ENCODE results near the gene HJURP.

Gene HJURP

DNA sequence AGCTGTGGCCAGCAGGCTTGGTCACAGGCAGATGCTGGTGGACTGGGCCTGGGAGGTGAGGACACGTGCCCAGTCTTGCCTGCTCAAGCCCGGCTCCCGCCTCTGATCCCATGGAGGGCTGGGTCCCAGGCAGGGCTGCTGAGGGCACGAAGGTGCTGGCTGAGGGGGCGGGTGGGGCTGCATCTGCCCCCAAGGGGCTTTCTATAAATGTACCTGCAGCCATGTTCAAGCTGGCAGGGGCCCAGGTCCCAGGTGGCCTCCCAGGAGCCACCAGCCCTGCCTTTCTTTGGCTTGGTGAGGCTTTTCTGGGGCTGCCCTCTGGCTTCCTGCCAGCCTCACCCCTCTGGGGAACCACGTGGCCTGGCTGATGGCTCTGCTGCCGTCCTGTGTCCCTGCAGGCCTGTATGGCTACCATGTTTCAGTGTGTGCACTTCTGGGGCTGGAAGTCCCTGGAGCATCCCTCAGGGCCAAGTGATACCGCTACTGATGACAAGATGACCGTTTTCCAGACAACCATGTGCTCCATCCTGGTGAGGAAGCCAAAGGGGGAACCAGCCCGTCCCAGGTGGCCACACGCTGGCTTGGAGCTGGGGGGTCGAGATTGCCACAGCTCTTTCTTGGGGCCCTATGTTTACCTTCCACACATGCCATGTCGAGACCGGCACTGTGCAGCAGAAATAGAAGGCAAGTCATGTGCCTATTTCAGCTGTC is 23.2 kb downstream of the HJURP start:
- DNase-seq (ENCODE audit: low spot score) = no peak

DNA sequence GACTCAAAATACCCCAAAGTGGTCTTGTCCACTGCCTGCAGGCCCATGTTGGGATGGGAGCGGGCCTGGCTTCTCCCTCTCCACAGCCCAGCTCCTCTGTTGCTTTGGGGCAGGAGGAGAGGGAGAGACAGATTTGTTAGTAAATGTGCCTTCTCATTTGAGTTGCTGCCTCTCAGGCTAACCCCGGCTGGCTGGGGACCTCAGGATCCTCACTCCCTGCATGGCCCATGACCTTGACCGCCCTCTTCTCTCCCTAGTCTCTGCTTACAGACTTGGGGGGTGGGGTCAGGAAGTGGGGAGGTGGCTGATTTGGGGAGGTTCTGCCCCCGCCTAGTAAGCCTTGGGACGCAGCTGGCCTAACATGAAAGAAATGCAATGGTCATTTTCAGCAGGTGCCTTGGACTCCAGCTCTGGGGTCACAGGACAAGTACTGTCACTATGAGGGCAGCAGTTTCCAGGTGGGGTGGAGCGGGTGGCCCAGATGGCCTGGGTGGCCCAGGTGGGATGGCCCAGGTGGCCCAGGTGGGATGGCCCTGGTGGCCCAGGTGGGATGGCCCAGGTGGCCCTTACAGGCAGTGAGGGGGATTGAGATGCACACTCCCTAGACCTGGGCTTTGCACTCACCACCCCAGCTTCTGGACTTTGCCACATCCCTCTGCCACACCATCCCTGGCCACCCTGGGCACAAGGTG is 24.1 kb downstream of the HJURP start:
- DNase-seq (ENCODE audit: low spot score) = no peak

DNA sequence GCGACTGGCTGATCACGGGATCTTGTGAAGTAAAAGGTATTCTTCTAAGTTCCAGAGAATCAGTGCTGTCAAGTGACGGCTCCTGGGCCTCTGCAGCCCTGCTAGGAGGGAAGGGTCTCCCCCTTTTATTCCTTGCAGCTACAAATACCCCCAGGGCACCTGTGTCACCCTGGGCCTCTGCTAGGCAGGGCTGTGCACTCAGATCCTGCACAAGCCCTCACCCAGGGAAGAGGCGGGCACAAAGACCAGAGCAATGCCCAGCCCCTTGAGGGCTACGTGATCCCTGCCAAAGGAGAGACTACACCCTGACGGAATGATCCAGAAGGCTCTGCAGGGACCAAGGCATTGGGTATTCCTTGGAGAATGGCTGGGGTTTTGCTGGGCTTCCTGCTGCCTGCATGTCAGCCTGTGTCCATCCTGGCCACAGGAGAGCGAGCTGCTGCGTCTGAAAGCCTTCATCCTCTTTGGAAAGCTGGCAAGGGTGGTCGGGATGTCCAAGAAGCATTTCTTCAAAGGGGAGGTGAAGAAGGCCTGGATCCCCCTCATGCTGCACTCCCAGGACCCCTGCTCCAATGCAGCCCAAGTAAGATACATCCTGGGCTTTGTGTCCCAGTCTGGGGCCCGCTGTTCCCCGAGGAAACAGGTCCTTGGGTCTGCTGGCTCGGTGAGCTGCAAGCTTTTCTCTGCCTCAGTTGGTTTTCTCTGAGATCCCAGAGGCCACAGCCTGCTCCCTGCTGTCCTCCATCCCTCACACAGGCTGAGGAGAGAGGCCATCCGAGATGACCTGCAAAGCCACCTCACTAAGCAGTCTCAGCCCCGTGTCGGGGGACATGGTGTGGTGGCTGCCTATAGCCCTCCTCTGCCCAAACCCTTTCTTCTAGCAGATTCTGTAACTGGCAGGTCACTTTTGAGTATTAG is 24.9 kb downstream of the HJURP start:
- DNase-seq (ENCODE audit: low spot score) = no peak

DNA sequence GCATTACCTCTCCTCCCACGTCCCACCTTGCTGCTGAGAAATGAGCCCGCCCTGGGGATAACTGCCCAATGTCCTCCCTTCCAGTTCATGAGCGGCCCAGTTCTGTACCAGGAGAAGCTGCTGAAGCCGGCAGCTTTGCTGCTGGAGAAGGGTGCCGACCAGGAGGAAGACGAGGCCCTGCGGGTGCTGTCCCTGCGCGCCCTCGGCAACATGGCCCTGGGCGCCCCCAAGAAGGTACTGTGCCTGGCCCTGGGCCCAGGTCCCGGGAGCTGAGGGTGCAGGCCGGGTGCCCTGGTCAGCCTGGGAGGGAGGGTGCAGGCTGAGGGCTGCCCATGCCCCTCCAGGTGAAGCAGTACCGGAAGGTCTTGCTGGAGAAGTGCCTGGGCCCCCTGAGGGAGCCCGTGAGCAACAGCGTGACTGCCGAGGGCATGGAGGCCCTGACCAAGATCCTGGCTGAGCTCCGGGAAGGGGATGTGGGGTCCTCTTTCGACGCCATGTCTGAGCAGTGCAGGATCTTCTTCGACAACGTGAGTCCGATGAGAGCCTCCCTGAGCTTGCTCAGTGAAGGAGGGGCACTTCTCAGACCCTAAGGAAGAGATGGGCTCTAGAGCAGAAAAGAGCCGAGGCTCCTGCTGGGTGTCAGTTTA is 25.7 kb downstream of the HJURP start:
- no peak for DNase-seq (ENCODE audit: low spot score)

DNA sequence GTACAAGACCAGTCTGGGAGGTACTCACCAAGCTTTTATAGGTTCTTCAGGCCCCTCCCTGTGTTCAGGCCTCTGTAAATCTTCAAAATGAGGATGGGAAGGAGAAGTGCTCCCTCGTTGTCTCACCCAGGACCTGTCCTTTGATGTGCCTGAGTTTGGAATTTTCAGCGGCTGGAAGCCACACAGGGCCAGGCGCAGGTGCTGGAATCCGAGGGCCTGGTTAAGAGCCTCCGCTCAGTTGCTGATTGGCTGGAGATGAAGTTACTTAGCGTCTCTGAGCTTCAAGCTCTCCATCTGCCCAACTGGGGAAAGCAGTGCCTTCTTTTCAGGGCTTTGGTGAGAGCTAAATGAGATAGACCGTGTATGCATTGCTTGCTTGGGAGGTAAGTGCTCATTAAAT is 30.0 kb downstream of the HJURP start:
- DNase-seq (ENCODE audit: low spot score) = no peak

DNA sequence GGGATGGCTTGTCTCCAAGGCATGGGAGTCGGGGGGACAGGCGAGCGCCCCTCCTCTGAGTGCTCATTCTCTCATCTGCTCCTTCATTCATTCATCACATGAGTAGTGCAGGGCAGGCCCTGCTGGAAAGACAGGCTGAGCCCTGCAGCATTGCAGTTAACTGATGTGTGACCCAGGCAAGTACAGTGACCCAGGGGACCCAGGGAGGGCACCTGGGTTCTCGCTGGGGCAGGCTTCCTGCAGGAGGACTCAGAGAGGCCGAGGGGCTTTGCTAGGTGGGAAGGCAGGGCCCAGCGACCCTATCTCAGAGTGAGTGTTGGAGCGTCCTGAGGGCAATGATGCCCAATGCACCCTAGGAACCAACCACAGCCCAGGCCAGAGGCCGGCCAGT is 30.6 kb downstream of the HJURP start:
- DNase-seq (ENCODE audit: low spot score) = no peak

DNA sequence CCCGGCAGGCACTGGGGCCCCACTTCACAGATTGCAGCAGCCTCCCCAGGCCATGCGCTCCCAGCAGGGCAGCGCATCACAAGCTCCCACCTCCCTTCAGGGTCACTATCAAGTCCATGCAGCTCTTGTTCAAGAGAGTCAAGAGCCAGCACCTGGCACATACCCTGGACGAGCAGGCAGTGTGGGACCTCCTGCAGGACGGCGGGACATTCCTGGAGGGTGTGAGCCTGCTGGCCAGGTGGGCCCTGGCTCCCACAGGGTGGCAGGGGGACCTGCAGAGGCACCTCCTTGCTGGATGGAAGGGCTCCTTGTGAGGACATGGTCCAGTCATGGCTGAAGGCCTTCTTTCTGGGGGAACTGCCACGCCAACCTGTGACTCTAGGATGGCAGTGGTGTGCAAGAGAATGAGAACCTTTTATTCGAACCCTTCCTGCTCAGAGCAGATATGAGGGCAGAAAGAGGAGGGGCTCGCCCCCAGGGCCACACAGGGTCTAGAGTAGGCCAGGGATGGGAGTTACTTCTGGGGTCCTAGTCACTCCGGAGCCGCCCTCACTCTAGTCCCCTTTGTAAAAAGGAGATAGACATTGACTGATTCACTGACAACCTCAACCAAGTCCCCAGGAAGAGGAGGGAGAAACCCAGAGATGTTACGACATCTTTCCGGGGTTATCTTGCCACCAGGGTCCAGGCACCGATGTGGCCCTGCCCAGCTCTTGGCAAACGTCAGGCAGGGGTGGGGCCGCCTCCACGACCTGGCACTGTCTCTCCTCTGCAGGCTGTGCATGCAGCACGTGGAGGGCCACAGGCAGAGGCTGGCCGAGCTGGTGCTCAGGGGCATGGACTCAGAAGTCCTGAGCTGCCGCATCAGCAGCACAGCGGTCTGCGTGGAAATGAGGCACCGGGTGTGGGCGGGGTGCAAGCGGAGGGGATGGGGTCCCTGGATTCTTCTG is 31.3 kb downstream of the HJURP start:
- DNase-seq (ENCODE audit: low spot score) = no peak

DNA sequence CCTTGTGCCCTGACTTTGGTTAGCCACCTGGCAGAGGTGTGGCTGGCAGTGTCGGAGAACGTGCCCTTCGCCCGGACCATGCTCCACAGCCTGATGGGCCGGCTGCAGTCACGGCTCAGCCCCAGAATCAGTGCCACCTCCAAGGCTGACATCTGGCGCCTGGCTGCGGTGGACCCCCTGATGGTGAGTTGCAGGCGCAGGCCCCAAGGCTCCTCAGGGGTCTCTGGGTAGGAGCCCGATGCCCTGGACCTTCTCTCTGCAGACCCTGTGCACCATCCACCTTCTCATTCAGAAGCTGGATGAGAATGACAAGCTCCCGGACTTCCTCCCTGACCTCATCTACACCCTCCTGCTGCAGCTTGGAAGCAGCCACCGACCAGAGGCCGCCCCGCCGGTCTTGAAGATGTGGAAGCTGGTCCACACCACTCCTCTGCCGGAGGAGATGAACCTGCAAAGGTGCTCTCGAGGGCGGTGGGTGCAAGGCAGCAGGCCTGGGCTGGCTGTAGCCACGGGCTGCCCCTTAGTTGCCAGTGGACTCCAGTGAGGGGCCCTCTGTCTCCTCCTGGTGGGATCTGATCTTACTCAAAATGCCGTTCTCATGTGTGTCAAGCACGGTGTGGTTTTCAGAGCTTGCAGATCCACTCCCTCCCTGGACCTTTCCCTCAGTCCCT is 32.1 kb downstream of the HJURP start:
- no peak for DNase-seq (ENCODE audit: low spot score)

DNA sequence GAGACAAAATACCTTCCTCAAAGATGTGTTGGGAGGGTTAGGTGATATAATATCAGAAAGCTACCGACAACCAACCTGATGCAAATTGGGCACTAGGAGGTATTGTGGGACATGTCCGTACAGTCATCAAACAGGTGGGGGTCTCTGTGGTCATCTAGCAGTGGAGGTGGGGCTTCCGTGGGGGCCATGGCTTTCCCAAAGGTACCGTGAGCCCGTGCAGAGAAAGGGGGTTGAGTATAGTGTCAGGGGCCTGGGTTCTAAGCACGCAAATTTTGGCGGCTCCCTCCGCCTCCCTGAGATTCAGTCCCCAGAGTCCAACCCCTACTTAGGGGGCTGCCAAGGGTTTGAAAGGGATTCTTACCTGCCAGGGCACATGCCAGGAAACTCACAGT is 32.6 kb downstream of the HJURP start:
- no peak for DNase-seq (ENCODE audit: low spot score)

DNA sequence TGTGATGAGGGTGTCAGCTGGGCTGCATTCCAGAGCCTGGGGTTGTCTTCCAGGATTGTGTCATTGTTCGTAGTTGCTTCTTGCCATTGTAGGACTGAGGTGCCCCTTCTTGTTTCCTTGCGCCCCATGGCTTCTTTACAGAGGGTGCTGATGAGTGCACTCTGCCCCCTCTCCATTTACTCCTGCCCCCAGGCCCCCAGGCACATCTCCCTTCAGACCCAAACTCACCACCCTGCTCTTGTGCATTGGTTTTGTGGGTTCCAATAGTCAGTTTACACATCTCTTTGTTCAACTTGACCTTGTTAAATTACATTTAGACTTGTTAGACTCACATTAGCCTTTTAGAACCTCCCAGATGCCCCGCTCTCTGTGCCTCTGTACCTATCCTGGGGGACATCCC is 33.1 kb downstream of the HJURP start:
- DNase-seq (ENCODE audit: low spot score) = no peak

DNA sequence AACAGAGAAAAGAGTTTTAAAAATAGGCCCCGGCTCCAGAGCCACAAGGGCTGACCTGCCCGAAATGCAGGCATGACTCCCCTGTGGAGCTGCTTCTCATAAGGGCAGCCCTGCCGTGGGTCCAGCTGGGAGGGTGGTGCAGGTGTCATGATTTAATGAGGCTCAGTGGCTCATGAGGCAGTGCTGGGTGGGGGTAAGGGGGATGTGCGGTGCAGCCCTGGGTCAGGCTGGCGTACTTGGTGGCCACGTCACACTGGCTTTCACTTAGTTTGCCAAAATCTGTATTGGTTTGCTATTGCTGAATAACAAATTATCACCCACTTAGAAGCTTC is 33.6 kb downstream of the HJURP start:
- no peak for DNase-seq (ENCODE audit: low spot score)

DNA sequence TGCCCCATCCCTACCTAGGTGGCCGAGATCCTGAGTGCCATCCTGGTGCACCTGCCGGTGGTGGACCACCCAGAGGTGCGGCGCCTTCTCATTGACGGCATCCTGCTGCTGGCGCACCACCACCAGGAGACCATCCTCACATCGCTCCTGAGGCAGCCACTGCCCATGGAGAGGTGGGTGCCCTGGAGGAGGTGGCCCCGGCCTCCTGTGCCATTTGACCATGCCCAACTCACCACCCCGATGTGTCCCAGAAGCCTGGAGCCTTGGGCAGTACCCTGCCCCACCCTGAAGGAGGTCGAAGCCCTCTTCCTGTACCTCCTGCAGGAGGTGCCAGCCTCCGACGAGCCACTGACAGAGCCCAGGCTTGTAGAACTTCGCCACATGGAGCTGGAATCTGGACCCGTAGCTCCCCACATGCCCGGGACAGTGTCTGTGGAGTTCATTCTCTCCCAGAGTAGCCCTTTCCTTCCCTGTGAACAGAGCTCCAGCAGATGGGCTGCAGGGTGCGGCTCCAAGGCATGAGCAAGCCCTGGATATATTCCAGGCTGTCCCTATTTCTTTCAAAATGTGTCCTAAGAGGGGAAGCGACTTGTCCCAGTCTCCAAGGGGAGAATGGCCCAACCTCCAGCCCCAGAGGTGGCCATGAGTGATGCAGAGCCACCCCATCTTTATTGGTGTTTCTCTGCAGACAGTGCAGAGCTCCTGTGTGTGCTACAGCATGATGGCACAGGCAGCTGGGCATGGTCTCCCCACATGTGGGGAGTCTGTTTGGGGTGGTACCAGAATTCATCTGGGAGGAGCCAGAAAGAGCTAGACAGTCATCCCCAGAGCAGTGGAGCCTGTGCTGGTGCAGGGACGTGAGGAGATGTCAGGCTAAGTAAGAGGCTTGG is 34.2 kb downstream of the HJURP start:
- DNase-seq (ENCODE audit: low spot score) = no peak

DNA sequence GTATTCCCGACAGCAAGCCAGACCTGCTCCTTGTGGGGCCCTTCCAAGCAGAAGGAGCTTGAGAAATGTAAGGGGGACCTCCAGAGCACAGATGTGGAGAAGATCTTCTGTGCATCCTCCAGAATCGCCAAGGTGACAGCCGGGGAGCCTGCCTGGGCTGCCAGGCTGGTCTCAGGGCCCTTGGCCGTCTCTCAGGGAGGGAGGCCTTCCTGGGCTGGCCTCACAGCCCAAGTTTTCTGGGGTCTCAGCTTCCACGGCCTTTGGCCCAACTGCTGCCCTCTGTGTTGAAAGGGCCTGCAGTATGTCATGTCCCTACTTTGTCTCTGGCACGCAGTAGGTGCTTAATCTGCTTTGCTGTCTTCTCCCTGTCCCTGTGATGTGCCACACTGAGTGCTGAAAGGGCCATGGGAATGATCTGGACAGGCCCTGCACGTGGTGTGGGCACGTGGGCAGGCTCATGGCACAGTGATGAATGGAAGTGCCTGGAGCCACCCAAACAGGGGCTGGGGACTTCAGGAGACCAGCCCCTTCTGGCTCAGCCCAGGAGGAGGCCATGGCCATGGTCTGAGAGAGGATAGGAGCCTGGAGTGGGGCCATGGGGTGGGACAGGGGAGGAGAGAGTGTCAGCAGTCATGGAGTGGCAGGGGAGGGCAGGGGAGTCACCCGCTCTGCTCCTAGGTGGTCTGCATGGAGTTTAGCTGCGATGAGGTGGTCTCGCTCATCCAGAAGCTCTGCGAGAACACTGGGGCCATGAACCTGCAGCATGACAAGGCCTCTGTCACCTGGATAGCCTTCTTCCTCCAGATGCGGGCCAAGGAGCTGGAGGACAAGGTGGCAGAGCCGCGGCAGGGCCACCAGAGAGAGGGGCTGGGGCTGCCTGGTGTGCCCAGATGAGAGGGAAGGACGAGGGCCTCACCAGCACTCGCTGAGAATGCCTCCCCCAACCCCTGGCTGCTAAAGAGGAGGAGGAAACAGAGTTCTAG is 35.4 kb downstream of the HJURP start:
- DNase-seq (ENCODE audit: low spot score) = no peak

DNA sequence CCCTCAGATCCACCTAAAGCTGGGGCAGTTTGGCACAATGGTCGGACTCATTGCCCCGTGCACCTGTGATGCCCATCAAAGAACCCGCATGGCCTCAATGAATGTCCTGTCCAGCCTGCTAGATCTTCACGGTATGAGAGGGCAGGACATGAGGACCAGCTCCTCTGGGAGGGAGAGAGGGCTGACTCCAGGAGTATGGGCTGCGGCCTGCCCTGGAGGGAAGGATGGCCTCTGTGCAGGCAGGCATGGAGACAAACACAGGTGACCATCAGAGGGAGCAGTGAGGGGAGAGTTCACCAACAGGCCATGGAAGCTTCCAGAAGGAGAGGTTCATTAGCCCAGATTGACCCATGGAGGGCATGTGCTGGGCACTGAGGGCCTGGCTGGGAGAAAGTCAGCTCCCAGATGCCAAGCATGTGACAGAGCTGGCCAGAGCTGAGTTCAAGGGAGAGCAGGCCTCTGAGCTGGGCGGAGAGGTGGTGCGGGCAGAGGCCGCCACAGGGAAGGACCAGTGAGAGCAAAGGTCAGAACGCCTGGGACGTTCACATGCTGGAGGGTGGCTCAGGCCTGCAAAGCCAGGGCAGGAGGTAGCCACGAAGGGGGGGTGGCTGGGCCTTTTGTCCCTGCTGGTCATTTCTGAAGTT is 36.2 kb downstream of the HJURP start:
- no peak for DNase-seq (ENCODE audit: low spot score)

DNA sequence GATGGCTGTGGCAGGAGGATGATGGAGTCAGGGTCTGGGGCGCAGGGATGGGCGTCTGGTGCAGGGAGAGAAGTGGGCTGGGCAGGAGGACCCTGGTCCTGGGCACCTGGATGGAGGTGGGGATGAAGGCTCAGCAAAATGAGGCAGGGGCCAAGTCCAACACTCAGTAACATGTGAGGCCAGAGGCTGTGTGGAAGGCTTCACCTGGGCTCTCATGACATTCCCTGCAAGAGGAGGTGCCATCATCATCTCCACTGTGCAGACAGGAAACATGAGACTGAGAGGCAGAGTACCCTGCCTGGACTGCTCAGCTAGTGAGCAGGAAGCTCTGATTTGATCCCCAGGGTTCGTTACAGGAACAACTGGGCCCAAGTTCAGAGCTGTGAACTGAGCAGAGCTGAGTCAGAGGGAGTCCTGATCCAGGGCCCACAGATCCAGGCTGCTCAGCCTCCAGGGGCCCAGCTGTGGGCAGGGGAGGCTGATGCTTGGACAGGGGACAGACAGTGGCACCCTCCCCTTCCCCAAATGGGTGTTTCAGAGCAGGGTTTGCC is 36.9 kb downstream of the HJURP start:
- DNase-seq (ENCODE audit: low spot score) = no peak

DNA sequence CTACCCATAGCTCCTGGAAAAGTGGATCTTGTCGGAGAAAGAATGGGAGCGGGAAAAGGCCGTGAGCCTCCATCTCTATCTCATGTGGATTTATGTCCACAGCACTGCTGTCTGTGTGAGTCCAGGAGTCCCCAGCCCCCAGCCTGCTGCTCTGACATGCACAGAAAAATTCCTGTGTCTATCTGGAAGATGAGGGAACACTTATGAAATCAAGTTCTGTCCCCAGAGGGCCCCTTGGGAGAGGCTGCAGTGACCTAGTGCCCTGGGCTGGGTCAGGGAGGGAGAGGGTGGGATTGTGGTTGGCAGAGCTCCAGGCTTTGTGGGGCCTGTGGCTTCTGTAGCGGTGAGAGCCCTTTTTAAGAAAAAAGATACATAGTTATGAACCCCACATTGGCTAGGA is 37.6 kb downstream of the HJURP start:
- DNase-seq (ENCODE audit: low spot score) = peak; percentile 35

DNA sequence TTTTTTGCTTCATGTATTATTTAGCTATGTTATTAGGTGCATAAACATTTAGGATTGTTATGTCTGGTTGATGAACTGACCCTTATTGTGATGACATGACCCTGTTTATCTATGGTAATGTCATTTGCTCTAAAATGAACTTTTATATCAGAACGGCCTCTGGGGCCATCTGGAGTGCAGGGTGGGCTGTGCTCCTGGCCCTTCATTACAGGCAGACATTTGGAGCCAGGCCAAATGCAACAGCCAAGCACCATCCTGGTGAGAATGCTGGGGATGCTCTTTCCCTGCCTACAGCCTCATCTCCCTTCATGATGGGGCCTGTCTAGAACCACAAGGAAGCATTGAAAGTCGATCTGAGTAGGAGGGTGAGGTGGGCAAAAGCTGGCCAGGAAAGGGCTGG is 38.0 kb downstream of the HJURP start:
- DNase-seq (ENCODE audit: low spot score) = peak; percentile 56

Measured in SK-N-DZ (cell line).